Right lobe of liver (tissue), 6 donors: ENCODE results near the gene ZDHHC22. TPM values are rescaled to one million over a fixed set of nuclear protein-coding genes. Genes with fewer than 3 reads are reported as not detected.
A peak's percentile ranks its signal among the peaks of the same experiment; 100 is the strongest.

Experiments used
- ATAC-seq, 4 donors: fragments of 200-7000 bp; cut with Tn5 transposase; one replicate each; pipeline ENCODE4 v1.9.1; 2020; ENCODE audit warnings: mild to moderate bottlenecking in 4 of 4, moderate library complexity in 4 of 4
- DNase-seq, 3 donors: peaks; one replicate each; pipeline ENCODE4 v3.0.0-alpha.2; 2020
- H3K27ac ChIP-seq, 3 donors: fragments of 200-600 bp; one replicate each; pipeline ENCODE4 v1.8.0; 2022
- H3K27me3 ChIP-seq, 2 donors: fragments of 200-600 bp; one replicate each; pipeline ENCODE4 v1.8.0; 2022
- H3K36me3 ChIP-seq, 4 donors: fragments of 200-600 bp; sonication (generic) in 1 of 4; one replicate each; pipeline versions ENCODE4 v1.5.1 to v1.8.0; 2017 to 2022; ENCODE audit warnings: control low read depth in 1 of 4
- H3K4me1 ChIP-seq, 4 donors: fragments of 200-600 bp; sonication (generic) in 1 of 4; one replicate each; pipeline versions ENCODE4 v1.5.1 to v1.8.0; 2017 to 2022; ENCODE audit warnings: control low read depth in 1 of 4
- H3K4me3 ChIP-seq, 3 donors: fragments of 200-600 bp; one replicate each; pipeline ENCODE4 v1.8.0; 2022
- H3K9me3 ChIP-seq, 4 donors: fragments of 200-600 bp; sonication (generic) in 1 of 4; one replicate each; pipeline versions ENCODE4 v1.5.1 to v1.8.0; 2017 to 2022; ENCODE audit warnings: control low read depth in 1 of 4
- CTCF ChIP-seq, 4 donors: fragments of 200-600 bp in 3 of 4; fragments of 450-650 bp in 1 of 4; IDR thresholded peaks; one replicate each; pipeline versions ENCODE4 v1.5.1 to v1.8.0; 2016 to 2022; ENCODE audit warnings: antibody characterized with exemption in 4 of 4, mild to moderate bottlenecking in 2 of 4
- POLR2A ChIP-seq: fragments of 450-650 bp; IDR thresholded peaks from one replicate; pipeline ENCODE4 v1.6.1; 2017; ENCODE audit warnings: antibody characterized with exemption, mild to moderate bottlenecking
- WGBS: methylation state at CpG from one replicate; pipeline ENCODE4 v1.1.6; 2018; ENCODE audit warnings: low coverage, low lambda C conversion rate; ENCODE audit not compliant: insufficient coverage; ENCODE audit errors: missing lambda C conversion rate; 5-methylcytosine and 5-hydroxymethylcytosine counted together
- intact Hi-C, 2 donors: fragments of 100-400 bp; cut with DNase I; formaldehyde crosslinking; loops; one replicate each; pipeline versions ENCODE4 v1.11.2 to v1.14.1; 2022
- total RNA-seq, 6 experiments: library from RNA; depleted of rRNA in 2 of 6; stranded (reverse); fragments of >200 nt in 2 of 6; fragmentation: NEBNext Ultra II Directional in 3 of 6; extraction: Animal tissue kit (Norgen Biotek cat#: 25700) in 3 of 6; gene quantifications; one replicate each; pipeline versions ENCODE4 v1.1.0 to v1.2.4, GENCODE V29; 2016 to 2023
- donor health status: DM: no; HTN: yes; CAD: no.
- donor health status: DM: no; HTN: no; CAD: no.
- donor health status: DM: no; HTN: no; CAD: no.
- donor health status: DM: no; HTN: yes; CAD: no.
- donor health status: DM: no; HTN: yes; CAD: no.

ZDHHC22 gene
- total RNA-seq, 6 experiments from 2014 or later = not detected

- Histone ChIP-seq H3K27me3 (peaks cover 0 to 19% of the 10 kb centered on the region in 2 donors), H3K4me3 (no peak overlapping the region)
- TF ChIP-seq CTCF (IDR thresholded peaks at IDR 0.05) = no peak
- TF ChIP-seq POLR2A = no peak
Measured at GRCh38 chr14:77142005-77142800, 612 bp upstream of the ZDHHC22 start.

GRCh38 chr14:77140359-77141213, 1.0 kb downstream of the ZDHHC22 start:
- Histone ChIP-seq H3K4me3 (peak overlapping the region in 2 of 3 donors; percentile 6 to 28), H3K36me3 (no peaks in the 10 kb centered on the region), H3K9me3 (no peaks in the 10 kb centered on the region), H3K27me3 (peaks cover 0 to 19% of the 10 kb centered on the region in 2 donors), H3K27ac (no peak overlapping the region), H3K4me1 (peaks cover 0 to 24% (median 0%) of the 10 kb centered on the region in 4 donors)
- no peak for ATAC-seq
- DNase-seq = no peak
- intact Hi-C loops = no loop called here
- TF ChIP-seq POLR2A = no peak
- no peak for TF ChIP-seq CTCF (IDR thresholded peaks at IDR 0.05)
- WGBS = 3% methylated on average over 31 of the region's 67 CpGs

More at GRCh38 chr14:77142005-77142800, 612 bp upstream of the ZDHHC22 start:
- Histone ChIP-seq H3K36me3 (no peaks in the 10 kb centered on the region), H3K27ac (no peak overlapping the region), H3K9me3 (no peaks in the 10 kb centered on the region), H3K4me1 (peaks cover 0 to 24% (median 0%) of the 10 kb centered on the region in 4 donors)
- intact Hi-C loops = no loop called here
- ATAC-seq (no peak), DNase-seq (no peak)
- WGBS = 5% methylated on average over 9 of the region's 9 CpGs

GRCh38 chr14:77139540-77140358, 1.8 kb downstream of the ZDHHC22 start:
- Histone ChIP-seq H3K36me3 (no peaks in the 10 kb centered on the region), H3K27me3 (peaks cover 0 to 19% of the 10 kb centered on the region in 2 donors), H3K4me3 (no peak overlapping the region), H3K4me1 (peaks cover 0 to 24% (median 0%) of the 10 kb centered on the region in 4 donors), H3K9me3 (no peaks in the 10 kb centered on the region), H3K27ac (no peak overlapping the region)
- intact Hi-C loops = no loop called here
- no peak for TF ChIP-seq POLR2A
- peak in 3 of 4 donors; percentile 24 to 29 (median 26) for TF ChIP-seq CTCF (IDR thresholded peaks at IDR 0.05)
- peak in 1 of 3 donors; percentile 58 for DNase-seq
- 2% methylated on average over 13 of the region's 52 CpGs for WGBS
- peak; percentile 50 to 55 (median 52) for ATAC-seq

- ATAC-seq (no peak), DNase-seq (no peak)
- Histone ChIP-seq H3K4me3 (no peak overlapping the region), H3K27ac (no peak overlapping the region), H3K9me3 (no peaks in the 10 kb centered on the region), H3K4me1 (peaks cover 0 to 24% (median 0%) of the 10 kb centered on the region in 4 donors), H3K27me3 (peaks cover 0 to 19% of the 10 kb centered on the region in 2 donors), H3K36me3 (no peaks in the 10 kb centered on the region)
- TF ChIP-seq POLR2A = no peak
- no peak for TF ChIP-seq CTCF (IDR thresholded peaks at IDR 0.05)
- intact Hi-C loops = no loop called here
- 69% methylated on average over 11 of the region's 15 CpGs for WGBS
Measured at GRCh38 chr14:77139022-77139421, 2.6 kb downstream of the ZDHHC22 start.
